Measurements from ENCODE around the gene PLA2G2C.

GRCh38 chr1:20188455-20188817 is 2.1 kb upstream of the PLA2G2C start:
- TF ChIP-seq, protein P1, sequence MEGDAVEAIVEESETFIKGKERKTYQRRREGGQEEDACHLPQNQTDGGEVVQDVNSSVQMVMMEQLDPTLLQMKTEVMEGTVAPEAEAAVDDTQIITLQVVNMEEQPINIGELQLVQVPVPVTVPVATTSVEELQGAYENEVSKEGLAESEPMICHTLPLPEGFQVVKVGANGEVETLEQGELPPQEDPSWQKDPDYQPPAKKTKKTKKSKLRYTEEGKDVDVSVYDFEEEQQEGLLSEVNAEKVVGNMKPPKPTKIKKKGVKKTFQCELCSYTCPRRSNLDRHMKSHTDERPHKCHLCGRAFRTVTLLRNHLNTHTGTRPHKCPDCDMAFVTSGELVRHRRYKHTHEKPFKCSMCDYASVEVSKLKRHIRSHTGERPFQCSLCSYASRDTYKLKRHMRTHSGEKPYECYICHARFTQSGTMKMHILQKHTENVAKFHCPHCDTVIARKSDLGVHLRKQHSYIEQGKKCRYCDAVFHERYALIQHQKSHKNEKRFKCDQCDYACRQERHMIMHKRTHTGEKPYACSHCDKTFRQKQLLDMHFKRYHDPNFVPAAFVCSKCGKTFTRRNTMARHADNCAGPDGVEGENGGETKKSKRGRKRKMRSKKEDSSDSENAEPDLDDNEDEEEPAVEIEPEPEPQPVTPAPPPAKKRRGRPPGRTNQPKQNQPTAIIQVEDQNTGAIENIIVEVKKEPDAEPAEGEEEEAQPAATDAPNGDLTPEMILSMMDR (IDR thresholded peaks at IDR 0.05): no peak
- no peak for TF ChIP-seq POLR2A (IDR thresholded peaks at IDR 0.05)
